GM12891 (cell line): ENCODE measurements around the gene EXT2.

Source experiments
- DNase-seq: peaks from one replicate; pipeline ENCODE4 v3.0.0; 2011; ENCODE audit warnings: low spot score; ENCODE audit not compliant: insufficient read length
- FAIRE-seq: peaks from 2 replicates; lab custom pipeline; 2011; peaks lifted over from hg19 to GRCh38; lab: Jason Lieb, UNC
- PAX5 ChIP-seq: IDR thresholded peaks from 2 replicates; pipeline ENCODE4 v1.6.1; 2011; ENCODE audit warnings: low read length, moderate library complexity, mild to moderate bottlenecking; ENCODE audit not compliant: insufficient read depth, severe bottlenecking
- POLR2A ChIP-seq: IDR thresholded peaks from 2 replicates; pipeline ENCODE4 v1.6.1; 2011; ENCODE audit warnings: low read depth, low read length, control low read depth
- POLR2AphosphoS5 ChIP-seq: IDR thresholded peaks from 2 replicates; pipeline ENCODE4 v1.6.1; 2011; ENCODE audit warnings: low read depth, low read length, control low read depth
- POU2F2 ChIP-seq: IDR thresholded peaks from 2 replicates; pipeline ENCODE4 v1.6.1; 2011; ENCODE audit warnings: low read depth, mild to moderate bottlenecking, control low read depth, low read length, moderate library complexity
- SPI1 ChIP-seq: IDR thresholded peaks from 2 replicates; pipeline ENCODE4 v1.6.1; 2011; ENCODE audit warnings: low read depth, low read length, control low read depth
- TAF1 ChIP-seq: IDR thresholded peaks from 2 replicates; pipeline ENCODE4 v1.6.1; 2011; ENCODE audit warnings: low read depth, low read length, control low read depth

EXT2 gene

DNA sequence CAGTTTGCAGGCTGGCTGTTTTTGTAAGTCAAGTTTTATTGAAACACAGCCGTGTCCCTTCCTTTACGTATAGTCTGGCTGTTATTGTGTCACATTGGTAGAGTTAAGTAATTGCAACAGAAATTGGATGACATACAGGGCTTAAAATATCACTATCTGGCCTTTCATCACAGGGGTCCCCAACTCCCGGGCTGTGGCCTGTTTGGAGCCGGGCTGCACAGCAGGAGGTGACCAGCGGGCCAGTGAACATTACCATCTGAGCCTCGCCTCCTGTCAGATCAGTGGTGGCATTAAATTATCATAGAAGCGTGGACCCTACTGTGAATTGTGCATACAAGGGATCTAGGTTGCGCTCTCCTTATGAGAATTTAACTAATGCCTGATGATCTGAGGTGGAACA is 31.7 kb downstream of the EXT2 start:
- FAIRE-seq: no peak
- DNase-seq: no peak
- no peak for TF ChIP-seq SPI1
- no peak for TF ChIP-seq PAX5
- TF ChIP-seq POLR2AphosphoS5: no peak
- TF ChIP-seq POU2F2: no peak

DNA sequence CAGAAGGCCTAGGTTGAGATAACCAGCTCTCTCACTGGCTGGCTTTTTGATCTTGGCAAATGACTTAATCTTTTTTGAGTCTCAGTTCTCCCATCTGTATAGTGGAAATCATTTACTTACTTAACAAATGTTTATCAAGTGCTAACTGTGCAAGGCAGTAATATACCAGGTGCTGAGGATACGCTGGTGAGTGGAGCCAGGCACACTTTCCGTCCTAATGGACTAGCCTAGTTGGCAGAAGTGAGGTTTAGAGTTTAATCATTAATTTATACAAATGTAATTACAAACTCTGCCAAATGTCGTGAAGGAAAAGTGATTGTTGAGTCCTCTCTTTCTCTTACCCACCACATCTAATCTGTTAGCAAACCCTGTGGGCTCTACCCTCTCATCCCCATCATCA is 33.3 kb downstream of the EXT2 start:
- FAIRE-seq: no peak
- no peak for DNase-seq
- TF ChIP-seq POLR2A: no peak
- no peak for TF ChIP-seq SPI1

DNA sequence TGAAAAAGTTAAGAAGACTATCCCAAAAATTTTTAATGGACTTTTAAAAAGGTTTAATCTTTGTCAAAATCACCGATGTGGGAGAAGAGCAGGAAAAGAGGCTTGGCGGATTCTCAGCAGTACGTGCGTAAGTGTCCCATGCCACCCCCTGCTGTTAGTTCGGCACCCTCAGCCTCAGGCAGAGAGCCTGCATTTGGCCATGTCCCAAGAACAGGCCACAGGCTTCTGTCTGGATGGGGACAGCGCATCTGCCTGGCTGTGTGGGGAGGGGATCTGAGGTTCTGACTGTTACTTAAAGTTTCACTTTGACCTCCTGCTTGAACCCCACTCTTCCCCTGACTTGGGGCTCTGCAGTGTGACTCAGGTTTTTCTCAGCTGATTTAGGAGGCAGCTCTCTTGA is 35.3 kb downstream of the EXT2 start:
- FAIRE-seq: no peak
- no peak for TF ChIP-seq TAF1
- no peak for TF ChIP-seq PAX5
- TF ChIP-seq POLR2AphosphoS5: no peak
- no peak for TF ChIP-seq POLR2A
- TF ChIP-seq SPI1: no peak
- TF ChIP-seq POU2F2: no peak
- no peak for DNase-seq

DNA sequence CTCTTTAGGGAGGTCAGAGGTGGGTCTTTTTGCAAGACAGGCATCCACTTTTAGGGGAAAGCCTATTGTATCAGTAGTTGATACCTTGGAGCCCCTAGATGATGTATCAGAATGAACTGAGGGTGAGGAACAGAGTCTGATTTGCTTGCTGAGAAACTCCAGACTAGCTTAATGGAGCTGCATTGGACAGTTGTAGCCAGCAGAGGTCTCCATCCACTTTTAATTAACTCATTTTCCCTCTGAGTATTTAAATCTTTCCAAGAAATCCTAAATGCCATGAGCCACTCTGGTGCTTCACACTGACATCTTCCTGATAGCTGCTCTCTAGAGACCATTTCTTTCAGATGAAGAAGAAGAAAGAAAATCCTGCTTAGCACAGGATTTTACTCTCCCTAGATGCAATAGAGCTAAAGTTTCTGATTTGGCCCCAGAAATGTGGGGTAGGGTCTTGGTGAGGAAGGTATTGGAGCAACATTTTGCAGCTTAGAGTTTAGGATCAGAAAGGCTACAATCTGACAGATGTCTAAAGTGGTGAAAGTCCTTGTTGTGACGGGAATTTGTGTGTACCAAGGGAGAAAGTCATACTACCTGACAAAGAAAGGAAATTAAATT is 38.0 kb downstream of the EXT2 start:
- no peak for FAIRE-seq
- DNase-seq: no peak
- TF ChIP-seq SPI1: no peak
- TF ChIP-seq PAX5: no peak
- no peak for TF ChIP-seq POLR2AphosphoS5
- TF ChIP-seq POLR2A: no peak
- TF ChIP-seq POU2F2: no peak
- TF ChIP-seq TAF1: no peak

DNA sequence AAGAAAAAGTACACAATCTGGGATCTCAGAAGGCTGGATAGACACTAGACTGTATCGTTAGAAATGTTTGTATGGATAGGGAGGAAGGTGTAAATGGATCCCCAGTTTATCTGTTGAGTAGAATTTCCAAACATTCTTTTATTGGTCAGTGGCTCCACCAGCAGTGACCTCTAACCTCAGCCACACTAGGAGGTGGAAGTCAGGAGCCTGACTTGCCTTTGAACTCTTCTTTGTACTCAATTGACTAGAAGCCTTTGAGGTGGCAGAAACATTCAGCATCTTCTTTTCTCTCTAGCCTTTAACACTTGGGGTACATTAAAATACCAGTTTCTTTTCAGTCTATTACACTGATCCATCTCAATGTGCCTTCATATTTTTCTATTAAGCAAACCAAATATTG is 39.1 kb downstream of the EXT2 start:
- FAIRE-seq (no peak), DNase-seq (no peak)
- TF ChIP-seq POU2F2 (no peak), TAF1 (no peak), SPI1 (no peak), PAX5 (no peak), POLR2AphosphoS5 (no peak), POLR2A (no peak)

DNA sequence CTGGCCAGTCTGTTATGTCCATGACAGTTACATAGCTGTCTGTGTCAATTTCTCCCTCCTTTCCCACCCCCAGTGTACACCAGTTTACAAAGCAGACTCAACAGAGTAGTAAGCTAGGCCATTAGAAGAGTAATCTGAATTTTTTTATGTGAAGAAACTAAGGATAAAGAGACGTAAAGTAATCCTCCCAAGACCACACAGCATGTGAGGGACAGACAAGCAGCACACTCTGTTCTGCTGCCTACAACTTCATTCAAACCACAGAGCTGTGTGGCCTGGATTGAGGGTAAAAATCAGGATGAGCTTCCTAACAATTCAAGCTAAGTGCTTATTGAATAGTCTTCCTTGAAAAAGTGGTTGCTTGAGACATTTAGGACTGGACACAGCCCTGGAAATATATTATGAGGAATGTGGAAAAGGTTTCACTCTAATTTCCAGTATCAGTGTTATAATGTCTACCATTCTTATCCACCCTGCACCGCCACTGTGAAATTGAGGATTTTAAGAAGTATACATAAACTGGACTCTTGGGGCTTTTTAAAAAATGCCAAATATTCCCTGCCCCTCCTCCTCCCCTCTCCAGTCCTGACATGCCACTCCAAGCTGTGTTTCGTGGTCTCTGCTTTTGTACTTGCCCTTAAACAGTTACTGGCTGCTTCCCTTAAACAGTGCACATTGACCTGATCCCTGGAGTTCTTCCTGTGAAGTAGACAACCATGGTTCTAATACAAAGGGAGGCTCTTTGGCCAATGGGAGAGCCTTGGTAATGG is 40.9 kb downstream of the EXT2 start:
- TF ChIP-seq POLR2A (no peak), POLR2AphosphoS5 (no peak), PAX5 (no peak), SPI1 (no peak), TAF1 (no peak), POU2F2 (no peak)
- no peak for DNase-seq
- no peak for FAIRE-seq

DNA sequence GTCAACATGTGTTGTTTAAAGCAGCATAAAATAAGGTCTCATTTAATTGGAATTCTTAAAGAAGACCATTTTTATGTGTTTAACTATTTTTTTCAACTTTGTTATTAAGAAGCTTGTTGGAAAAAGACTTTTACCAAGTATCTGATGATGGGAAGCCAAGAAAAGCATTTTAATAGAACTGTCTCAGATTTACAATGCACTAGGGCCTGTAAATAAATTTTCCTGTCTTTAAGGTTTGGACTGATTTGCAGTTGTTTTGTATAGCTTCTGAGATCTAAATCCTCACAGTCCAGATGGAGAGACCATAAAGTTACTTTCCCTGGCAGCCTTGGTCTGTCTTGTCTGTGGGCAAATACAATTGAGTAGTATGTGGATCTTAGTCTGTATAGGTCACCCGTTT is 41.6 kb downstream of the EXT2 start:
- TF ChIP-seq POU2F2: no peak
- TF ChIP-seq POLR2AphosphoS5: no peak
- no peak for TF ChIP-seq POLR2A
- TF ChIP-seq SPI1: no peak
- no peak for TF ChIP-seq PAX5
- no peak for TF ChIP-seq TAF1
- FAIRE-seq (no peak), DNase-seq (no peak)

DNA sequence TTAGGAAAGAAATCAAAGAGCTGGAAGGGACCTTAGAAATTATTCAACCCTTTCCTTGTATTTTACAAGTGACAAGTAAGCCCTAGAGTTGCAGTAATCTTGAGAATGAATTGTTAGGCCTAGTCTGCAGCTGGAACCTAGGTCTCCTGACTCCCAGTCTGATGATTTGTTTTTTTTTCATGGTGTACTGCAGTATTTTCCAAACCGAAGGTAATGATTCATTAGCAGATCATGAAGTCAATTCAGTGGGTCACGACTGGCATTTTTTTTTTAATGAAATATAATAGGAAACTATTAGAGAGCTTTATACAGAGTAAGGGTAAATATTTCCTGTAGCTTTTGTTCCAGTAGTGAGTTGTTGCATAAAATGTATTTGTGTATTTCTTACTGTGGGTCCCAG is 42.8 kb downstream of the EXT2 start:
- DNase-seq: no peak
- no peak for FAIRE-seq
- TF ChIP-seq POLR2AphosphoS5 (no peak), POU2F2 (no peak), PAX5 (no peak), POLR2A (no peak), TAF1 (no peak), SPI1 (no peak)

DNA sequence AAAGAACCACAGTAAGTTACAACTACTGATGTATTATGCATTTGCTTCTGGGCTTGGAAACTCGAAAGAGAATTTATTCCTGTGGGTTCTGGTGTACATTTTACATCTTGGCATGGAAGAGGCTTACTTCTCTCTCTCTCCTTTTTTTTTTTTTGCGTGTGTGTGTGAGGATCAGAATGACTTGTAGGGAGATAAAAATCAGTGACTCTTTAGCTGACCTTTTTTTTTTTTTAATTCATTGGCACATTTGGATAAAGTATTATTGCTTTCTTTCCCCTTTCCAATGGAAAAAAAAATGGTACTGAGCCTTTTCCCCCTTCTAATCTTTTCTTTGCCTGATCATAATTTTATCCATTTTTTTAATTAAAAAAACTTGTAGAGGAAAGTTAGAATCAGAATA is 43.5 kb downstream of the EXT2 start:
- no peak for TF ChIP-seq SPI1
- no peak for TF ChIP-seq PAX5
- no peak for TF ChIP-seq POLR2AphosphoS5
- no peak for TF ChIP-seq TAF1
- TF ChIP-seq POLR2A: no peak
- TF ChIP-seq POU2F2: no peak
- FAIRE-seq: no peak
- DNase-seq: no peak
